ENCODE data around the gene FHOD3.

- TF ChIP-seq POLR2A (IDR thresholded peaks at IDR 0.05) (no peak), CTCF (IDR thresholded peaks at IDR 0.05) (no peak)
These were observed 379.1 kb downstream of the FHOD3 start for GRCh38 chr18:36676629-36677028.
